Inflammatory macrophage (primary cell): Measurements from ENCODE around the gene ROMO1.
"Not testable (repeated sequence)": the region's sequence is repeated elsewhere in the genome, so short reads cannot be mapped to it uniquely, and the experiment has no call there.

Experiments used
- DNase-seq, 2 donors: peaks; one replicate each; pipeline ENCODE4 v3.0.0-alpha.2; 2020 to 2022

Gene ROMO1

DNA sequence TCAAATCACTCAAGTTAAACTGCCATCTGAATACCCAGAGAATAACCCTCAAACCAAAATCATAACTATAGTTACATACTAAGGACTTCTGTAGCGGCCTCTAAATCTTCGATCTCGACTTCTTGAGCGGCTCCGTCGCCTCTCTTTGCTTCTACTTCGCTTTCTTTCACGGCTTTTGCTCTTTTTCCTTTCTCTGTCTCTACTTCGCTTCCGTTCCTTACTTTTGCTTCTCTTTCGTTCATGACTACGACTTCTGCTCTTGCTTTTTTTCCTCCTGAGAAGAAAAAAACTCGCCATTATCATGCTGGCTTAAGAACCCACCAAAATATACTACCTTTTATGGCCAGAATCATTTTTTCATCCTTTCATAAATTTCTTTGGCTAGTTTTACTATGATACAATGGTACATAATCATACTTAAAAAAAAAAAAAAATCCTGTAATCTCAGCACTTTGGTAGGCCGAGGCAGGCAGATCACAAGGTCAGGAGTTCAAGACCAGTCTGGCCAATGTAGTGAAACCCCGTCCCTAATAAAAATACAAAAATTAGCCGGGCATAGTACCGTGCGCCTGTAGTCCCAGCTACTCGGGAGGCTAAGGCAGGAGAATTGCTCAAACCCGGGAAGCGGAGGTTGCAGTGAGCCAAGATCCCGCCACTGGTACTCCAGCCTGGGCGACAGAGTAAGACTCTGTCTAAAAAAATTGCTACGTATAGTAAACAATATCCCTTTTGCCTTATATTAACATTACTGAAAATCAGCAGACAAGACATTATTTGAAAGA, 32.8 kb downstream of the ROMO1 start:
- no peak for DNase-seq

DNA sequence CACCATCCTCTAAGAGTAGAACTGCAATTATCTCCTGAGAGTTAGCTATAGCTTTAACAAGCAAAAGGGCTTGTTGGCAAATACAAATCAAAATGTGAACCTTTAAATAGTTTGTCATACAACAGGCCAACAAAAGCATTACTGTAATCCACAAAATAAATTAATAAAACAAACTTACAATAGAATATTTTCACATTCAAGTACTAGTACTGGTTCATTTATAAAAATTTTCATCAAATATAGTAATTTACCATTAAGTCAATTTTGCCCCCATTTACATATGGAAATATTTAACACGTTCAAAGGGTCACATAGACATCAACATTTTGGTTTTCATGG, 33.4 kb downstream of the ROMO1 start:
- no peak for DNase-seq

DNA sequence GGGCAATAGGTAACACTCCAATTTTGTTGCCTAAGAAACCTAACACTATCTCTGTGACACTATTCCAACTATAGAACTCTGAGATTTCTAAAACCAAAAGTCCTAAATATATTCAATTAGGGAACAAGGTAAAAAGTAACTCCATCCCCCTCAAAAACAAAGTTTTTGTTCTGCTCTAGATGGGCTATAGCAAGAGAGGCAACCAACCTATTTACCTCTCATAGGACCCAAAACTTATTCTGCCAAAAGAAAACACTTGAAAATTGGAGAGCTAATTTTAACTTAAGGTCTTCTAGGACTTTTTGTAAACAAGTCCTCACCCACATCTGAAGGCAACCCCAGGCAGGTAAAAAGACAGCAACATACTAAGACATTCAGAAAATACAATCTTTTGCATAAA, 35.2 kb downstream of the ROMO1 start:
- no peak for DNase-seq

DNA sequence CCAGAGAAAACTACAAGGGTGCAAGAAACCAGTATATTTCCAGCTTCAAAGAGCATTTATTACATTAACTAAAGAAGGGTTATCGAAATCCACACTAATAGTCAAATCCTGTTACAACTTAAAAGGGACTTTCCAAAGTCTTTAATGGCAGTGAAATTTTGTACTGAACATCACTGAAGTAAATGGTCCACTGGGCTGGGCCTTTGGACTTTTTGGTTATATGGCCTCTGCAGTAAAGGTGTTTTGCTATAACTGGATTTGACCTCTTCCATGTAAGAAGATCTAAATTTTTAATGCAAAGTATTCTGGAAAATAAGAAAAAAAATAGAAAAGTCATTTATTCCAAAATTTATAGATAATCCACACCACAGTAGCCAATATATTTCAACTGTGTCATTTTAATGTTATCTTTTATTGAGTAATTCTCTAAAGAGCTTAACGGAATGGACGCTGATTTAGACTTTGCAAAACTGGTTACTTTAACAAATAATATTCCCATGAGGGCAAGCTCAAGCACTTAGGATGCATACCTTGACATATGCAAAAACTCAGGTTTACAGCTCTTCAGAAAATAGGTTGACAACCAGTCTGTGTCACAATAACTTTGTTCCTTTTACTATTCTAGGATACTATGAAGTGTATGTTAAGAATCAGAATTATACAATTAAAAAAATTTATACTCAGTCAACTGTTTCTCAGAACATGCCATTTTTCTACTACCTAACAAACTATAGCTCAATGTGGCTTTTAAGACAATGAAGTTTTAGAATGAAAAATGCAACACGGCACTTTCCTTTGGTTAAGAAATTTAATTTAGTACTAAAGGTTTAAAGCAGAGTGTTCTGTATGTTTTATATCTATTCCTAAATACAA, 35.8 kb downstream of the ROMO1 start:
- DNase-seq = no peak

DNA sequence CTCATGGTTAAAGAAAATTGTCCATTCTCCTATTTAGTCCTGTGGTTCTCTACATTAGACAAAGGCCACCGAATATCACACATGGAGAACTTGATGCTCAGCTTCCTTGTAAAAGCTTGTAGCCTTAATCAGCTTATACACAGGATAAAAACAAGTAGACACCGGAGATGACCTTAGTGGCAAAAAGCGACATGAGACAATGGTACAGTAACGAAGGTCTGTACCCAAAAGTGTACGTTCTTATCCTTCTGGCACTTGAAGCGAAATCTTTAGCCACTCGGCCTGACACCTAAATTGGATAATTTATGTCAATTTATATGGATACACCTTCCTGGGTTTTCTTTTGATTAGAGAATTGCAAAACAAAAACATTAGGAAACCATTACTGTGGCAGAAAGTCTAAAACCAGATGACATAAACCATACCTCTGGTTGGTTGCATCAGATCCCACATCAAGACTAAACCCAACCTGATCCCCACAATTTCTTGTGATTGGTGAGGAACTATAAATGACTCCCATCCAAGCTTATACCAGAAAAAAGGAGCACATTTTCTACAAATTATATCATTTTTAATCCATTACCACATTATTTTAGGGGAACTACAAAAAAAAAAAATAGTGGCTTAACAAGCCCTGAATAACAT, 36.7 kb downstream of the ROMO1 start:
- DNase-seq = no peak

DNA sequence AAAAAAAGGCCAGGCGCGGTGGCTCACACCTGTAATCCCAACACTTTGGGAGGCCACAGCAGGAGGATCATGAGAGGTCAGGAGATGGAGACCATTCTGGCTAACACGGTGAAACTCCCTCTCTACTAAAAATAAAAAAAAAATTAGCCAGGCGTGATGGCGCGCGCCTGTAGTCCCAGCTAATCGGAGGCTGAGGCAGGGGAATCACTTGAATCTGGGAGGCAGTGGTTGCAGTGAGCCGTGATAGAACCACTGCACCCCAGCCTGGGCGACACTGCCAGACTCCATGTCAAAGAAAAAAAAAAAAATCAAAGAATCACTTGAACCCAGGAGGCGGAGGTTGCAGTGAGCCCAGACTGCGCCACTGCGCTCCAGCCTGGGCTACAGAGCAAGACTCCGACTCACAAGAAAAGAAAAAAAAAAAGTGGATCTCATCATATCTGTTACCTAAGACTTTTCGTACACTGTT, 38.7 kb downstream of the ROMO1 start:
- no peak for DNase-seq

DNA sequence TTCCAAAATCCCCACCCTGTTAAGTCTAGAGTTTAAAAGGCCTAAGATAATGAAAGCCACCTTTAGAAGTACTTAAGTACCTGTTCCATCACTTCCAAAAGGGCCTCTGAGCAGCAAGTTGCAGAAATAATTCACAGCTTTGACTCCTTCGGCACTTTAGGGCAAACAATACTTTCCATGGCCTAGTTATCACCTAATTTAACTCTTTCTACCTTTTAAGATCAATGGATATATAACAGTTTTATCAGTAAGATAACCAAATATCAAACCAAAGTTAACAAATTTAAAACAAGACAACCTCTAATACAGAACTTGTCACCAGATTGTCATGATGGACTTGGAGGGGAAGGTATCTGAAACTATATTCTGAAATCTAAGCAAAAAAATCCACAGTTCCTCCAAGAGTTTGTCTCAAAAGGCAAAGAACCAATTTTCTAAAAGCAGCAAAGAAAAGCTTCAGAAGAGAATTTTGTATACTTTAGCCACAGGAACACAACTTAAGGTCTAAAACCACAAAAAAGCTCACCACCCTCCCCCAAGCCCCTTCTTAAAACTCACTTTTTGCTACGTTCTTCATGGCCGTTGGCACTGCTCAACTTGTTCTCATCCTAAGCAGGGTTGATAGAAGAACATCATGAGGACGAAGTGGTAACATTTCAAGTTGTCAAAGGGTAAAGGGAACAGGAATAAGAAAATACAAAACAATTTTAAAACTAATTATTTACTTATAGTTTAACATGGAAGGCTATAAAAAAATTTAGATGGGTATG, 39.4 kb downstream of the ROMO1 start:
- no peak for DNase-seq

DNA sequence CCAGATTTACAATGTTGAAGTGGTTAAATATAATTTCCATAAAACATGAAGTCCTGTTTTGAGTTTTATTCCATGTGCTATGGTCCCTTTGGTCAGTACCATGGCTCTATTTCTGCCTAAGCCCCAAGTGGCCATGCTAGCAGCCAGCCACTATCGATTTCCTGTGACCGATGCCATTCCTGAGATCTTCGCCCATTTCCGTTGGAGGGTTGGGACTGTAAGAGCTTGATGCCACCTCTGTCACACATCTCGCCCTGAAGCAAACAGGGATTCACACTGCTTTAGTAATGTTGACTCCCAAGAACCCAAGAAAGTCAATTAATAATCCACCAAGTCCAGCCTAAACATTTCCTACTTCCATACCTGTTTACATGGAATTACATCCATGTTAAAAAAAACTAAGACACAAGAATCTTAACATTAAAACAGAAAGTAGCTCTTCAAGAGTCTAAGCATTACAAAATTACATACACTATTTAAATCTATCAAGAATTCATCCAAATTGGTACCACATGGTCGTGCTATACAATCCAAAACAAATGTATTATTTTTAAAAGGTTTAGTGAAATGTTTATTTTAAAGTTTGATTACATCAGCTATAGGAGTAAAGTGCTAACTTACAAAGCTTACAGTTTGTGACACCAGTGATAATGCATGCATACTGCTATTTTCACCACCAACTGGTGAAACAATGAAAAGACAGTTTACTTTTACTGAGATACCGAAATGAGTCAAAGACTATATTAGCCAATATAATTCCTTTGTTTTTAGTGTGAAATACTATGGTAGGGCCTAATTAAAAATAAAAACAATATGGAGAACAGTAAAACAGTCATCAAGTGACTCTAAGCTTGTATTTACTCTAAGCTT, 40.3 kb downstream of the ROMO1 start:
- DNase-seq = peak; percentile 11 to 60

DNA sequence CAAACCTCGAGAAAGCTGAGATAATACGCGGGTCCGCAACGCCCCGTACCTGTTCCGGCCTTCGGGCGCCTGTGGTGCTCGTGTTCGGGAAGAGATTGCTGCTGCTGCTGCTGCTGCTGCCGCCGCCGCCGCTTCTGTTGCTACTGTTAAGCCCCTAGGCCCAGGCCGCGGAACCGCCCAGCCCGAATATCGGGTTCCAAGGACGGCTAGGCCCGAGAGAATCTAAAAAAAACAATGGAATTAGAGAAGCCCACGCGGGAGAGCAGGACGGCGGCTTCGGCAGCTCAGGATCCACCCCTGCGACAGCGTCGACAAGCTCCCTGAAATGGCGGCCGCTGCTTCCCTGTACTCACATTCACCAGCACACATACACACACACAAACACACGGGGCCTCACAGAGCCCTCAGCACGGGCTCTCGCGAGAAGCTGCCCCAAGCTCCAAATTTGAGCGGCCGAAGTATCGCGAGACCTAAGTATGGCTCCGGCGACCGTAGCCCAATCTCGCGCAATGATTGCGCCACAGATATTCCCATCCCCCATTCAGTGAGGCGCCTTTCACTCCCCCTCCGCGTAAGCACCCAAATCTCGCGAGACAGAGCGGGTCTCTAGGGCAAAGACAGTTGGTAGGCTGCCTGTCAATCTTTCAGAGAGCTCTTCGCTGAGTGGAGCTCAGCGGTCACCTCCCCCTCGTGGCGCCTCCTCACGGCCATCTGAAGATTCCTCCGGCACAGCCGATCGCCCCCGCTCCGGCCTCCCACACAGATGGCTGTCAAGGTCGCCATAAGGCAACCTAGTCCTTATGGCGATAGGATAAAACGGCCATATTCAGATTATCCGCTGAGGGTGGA, 42.9 kb downstream of the ROMO1 start, which contains the start of gene RBM39:
TSS of gene RBM39 (minus strand) at position 369 of the 849 bp plus-strand sequence. CDS start 1,386 bp downstream, outside the sequence.
- DNase-seq = peak; percentile 100

DNA sequence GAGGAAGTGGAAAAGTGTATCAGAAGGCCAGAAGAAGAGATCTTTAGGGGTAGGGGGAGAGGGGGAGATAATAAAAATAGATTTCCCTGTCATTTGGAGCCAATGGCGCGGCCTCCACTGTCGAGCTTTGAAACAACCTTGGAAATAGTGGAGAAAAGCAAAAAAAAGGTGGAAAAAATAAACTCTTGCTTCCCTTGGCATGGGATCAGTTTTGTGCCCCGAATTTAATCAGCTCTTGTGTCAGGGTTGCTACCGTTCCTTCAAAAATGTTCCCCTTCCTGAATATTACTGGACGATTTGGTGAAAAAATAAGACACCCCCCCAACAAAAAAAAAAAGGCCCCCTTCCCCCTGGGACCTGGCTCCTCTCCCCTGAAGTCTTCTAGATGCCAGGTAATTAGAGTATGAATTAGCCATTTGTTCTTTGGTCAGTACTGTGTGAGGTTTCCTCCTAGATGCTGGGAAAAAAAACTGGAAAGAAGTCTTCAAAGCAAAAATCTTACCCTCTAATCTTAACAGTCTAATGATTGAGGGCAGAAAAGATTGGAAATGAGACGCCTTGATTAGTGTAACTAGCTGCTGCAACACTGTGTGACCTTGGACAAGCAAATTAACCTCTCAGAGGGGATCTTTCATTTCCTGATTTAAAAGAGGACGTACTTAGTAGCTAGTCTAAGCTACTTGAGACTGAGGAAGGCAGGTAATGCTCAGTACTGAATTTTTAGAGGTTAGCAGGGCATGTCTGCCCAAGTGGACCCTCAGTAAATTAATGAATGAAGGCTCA, 43.7 kb downstream of the ROMO1 start:
- DNase-seq = peak; percentile 73 to 77

DNA sequence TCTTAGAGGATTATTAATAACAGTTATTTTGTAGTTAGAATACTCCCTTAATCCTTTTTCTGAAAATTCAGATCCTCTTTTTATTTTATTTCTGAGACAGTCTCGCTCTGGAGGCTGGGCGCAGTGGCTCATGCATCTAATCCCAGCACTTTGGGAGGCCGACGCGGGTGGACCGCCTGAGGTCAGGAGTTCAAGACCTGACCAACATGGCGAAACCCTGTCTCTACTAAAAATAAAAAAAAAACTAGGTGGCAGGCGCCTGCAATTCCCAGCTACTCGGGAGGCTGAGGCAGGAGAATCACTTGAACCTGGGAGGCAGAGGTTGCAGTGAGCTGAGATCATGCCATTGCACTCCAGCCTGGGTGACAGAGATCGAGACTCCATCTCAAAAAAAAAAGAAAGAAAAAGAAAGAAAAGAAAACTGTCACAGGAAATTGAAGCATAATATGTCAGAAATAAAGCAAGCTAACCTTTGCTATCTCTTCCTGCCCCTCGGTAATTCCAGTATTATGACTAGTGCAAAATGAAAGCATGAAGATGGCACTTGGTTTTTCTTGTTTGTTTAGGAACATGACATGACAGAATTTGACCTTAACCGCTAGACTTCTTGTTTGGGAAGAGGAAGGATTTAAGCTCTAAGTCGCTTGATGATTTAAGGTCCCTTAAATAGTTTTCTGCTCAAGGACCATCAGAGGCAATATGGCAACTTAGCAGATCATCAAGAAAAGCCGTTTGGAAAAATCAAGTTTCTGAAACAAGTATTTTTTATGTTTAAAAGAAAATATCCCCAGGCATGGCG, 44.7 kb downstream of the ROMO1 start:
- peak; percentile 63 to 73 for DNase-seq

DNA sequence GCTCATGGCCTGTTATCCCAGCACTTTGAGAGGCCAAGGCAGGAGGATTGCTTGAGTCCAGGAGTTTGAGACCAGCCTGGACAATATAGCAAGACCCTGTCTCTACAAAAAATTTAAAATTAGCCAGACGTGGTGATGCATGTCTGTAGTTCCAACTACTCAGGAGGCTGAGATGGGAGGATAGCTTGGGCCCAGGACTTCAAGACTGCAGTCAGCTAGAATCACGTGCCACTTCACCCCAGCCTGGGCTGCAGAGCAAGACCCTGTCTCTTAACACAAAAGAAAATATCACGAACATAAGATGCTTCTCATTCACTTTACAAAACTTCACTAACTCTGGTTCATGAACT, 45.3 kb downstream of the ROMO1 start:
- not testable (repeated sequence) for DNase-seq
